ENCODE results near the gene SOX15.

SOX15 gene

DNA sequence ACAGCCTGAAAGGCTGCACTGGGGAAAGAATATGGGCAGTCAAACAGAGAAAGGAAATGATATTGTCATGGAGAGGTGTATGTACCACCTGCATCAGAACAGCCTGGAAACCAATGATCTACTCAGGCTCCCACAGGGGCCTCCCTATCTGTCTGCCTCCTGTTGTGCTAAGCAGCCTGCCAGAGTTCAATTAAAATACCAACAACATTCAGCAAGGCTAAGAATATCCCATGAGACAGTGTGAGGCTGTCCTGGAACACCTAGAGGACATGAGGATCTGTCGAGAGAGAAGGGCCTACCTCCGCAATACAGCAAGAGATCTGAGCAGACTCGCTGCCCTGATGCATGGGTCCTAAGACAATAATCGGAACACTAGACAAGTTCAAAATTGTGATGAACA, 16.4 kb upstream of the SOX15 start:
- FAIRE-seq, result no peak

DNA sequence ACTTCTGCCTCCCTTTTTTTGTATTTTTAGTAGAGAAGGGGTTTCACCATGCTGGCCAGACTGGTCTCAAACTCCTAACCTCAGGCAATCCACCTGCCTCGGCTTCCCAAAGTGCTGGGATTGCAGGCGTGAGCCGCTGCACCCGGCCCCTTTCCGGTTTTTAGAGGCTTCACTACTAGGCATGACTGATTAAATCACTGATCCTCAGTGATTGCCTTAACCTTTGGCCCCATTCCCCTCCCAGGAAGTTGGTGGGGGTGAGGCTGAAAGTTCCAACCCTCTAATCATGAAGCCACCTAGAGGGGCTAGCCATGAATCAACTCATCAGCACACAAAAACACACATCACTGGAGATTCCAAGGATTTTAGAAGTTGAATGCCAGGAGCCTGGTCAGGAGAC, 7.7 kb upstream of the SOX15 start:
- peak; percentile 28 for FAIRE-seq

DNA sequence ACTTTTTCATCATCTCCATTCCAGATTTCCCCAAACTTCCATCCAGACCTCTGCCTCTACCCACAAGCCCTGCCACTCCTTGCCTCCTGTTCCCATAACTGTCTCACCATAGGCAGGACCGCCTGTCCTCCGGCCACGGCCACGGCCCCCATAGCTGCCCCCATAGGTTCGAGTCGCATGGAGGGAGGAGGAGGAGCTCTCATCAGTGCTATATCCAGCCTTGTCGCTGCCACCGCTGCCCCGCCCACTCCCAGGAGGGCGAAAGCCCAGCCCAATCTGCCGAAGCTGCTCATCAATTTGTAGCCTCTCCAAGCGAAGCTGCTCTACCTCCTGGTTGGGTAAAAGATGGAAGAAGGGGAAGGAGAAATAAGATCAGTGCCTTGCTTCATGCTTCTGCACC, 3.4 kb upstream of the SOX15 start:
- no peak for FAIRE-seq

DNA sequence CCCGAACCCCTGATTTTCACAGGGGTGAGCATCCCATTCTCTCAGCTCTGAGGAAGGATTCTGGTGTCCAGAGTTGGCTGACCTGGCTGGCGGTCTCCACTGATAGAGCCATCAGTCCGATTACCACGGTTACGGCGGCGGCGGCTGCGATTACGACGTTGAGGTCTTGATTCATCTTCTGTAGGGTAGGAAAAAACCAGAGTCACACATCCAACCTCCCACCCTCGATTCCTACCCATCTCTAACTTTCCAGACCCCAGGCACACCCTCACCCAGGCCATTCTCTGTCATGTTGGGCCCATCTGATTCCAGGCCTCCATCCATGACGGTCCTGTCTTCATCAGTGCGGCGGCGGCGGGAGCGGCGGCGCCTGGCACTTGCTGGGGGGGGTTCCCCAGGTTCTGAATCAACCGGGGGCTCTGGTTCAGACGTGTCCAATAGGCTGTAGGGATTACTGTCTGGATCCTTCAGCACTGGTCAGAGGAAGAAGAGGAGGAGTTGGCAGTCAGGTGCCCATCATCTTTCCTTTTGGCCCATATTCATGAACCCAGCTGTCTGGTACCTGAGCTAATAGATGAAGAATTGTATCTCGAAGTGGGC, 2.6 kb upstream of the SOX15 start:
- FAIRE-seq, result no peak

DNA sequence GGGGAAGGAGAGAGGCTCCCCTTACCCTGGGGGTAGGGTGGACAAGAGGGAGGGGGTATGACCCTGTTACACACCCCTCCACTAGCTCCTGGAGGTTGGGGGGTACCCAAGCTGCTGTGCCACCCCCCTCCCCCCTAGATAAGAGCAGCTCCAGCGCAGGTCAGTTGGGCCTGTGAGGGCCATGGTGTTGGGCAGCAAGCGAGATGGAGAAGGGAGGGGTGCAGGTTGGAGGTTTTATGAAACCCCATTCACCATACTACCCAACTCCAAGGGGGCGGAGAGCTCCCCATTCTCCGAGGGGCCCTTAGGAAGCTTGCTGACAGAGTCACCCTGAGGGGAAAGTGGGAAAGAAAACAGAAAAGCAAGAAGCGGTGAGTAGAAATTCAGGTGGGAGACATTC, 1.7 kb upstream of the SOX15 start:
- no peak for FAIRE-seq

DNA sequence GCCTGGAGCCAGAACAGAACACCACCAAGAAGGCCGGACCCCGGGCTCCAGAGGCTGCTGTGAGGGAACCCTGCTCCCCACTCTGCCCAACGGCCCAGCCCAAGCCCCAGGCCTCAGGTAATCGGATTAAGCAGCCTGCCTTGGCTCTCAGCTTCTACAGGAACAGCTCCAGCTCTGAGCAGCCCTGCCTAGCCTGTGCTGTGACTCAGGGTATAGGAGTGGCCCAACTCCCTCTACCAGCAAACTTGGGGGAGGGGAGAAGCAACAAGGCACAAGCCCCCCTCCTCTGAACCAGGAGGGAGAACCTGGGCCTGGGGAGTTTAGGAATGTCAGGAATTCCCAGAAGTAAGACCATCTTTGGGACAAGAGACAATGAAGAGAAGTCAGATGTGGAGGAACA, 849 bp upstream of the SOX15 start:
- FAIRE-seq, result no peak

DNA sequence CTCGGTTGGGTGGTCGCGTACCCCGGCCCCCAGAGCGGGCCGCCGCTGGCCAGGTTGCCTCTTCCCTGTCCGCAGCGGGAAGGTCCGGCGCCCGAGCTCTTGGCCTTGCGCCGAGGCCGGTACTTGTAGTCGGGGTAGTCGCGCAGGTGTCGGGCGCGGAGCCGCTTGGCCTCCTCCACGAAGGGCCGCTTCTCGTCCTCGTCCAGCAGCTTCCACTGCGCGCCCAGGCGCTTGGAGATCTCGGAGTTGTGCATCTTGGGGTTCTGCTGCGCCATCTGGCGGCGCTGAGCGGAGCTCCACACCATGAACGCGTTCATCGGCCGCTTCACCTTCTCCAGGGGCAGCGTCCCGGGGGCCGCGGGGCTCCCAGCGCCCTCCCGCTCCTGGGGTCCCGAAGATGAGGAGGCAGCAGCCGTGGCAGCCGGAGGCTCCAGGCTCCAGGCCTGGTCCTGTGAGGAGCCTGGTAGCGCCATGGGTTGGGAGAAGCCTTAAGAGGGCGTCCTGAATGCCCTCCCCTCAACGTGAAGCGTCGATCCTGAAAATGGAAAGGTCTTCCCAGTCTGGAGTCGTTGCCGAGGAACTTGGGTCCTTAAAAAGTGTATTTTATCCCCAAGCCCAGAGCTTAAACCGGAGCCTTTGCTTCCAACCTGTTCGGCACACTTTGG, 558 bp downstream of the SOX15 start:
- no peak for FAIRE-seq

DNA sequence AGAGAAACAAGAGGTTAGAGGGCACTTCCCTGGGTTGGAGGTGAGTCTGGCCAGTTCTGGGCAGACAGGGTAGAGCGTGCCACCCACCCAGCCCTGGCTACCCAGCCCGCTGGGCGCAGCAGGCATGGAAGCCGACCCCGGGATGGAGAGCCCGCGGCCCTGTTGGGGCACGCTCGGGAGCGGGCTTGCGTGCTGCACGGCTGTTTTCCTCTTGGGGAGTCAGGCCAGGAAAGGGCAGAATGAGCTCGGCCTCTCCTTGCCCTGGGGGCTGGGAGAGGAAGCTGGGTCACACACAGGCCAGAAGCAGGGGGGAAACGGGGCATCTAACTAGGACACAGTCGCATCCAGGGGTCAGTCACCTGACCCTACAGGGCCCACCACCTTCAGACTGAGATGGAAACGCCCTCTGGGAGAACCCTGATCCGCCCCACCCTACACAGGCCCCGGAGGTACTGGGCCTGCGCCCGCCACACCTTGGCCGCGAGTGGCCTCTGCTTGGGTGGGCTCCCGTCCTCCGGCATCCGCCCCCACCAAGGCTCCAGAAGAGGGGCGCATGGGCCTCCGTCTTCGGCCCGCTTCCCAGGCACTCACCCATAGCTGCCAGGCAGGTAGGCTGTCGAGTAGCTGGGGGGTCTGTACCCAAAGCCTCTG, 1.2 kb downstream of the SOX15 start:
- FAIRE-seq, result no peak

DNA sequence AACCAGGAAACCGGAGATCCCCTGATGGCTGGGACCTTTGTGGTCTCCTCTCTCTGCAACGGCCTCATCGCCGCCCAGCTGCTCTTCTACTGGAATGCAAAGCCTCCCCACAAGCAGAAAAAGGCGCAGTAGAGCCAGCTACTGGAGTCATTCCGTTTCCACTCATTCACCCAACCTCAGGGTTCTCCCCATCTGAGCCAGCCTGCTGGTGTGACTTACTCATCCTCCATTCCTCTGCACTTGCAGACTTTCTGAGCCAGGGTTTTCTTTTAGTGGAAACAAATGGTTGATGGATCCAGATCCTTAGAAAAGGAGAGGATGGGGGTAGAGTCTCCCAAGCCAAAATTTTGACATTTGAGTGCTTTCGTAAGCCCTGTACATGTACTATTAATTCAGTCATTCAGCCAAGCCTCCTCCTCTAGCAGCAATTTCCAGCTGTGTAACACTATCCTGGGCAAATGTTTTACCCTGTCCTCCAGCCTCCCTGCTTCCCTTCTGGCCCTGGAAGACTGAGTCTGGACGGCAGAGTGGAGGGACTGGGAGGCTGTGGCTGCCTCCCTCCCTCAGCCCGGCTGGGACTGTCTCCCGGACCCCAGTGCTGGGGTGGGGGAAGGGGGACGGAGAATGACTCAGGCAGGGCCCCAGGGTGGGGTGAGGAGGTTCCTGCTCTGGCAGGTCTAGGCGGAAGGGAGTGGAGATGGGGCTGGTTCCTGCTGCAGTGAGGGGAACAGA, 2.3 kb downstream of the SOX15 start:
- FAIRE-seq, result no peak

DNA sequence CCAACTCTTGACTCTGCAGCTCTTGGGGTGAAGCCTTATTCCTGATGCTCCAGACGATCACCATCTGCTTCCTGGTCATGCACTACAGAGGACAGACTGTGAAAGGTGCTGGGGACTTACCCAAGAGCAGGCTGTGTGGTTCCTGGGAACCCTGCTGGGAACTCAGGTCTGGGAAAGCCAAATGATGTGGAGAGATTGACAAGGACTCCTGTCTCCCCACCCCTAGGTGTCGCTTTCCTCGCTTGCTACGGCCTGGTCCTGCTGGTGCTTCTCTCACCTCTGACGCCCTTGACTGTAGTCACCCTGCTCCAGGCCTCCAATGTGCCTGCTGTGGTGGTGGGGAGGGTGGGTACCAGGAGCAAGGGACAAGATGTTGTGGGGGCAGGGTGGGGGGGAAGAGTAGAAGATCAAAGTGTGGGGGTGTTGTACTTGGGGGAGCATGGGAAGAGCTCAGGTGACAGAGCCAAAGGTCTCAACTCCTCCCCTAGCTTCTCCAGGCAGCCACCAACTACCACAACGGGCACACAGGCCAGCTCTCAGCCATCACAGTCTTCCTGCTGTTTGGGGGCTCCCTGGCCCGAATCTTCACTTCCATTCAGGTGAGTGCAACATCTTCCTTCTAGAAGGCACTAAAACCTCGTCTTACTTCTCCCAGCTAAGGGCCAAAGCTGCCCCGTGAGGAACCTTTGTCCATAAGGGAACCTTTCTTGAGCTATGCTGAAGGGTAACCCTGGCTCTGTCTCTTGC, 3.0 kb downstream of the SOX15 start:
- FAIRE-seq, result no peak

DNA sequence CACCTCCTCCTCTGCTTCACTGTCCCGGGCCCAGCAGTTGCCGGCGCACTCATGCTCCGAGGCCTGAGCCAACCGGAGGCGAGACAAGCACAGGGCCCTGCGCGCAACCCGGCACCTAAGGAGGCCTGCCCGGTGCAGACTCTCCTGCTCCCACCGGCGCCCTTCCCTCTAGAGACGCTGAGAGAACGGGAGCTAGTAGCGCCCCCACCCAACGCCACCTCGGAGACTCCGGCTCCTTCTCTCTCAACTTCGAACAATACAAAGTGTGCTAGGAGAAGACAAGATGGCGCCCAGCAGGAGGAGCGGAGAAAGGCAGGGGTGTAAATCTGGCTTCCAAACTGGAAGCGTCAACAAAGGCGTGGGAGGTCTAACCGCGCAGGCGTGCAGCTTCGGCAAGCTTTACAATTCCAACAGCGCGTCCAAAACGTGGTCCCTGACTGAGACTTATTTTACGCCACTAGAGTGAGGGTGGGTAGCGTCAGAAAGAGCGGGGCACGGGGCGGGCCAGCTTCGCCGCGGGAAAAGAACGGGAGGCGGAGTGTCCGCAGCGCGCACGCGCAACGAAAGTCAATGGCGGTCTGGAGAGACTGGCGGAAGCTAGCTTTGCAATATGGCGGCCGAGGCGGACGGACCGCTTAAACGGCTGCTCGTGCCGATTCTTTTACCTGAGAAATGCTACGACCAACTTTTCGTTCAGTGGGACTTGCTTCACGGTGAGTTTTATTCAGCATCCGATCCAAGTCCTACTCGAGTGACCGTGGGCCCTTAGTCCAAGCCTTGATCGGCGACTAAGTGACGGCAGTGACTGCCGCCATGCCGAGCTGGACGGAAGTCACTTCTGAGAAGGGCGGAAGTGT, 6.4 kb downstream of the SOX15 start, which contains the start of gene MPDU1:
TSS of gene MPDU1 (plus strand) at position 600 of the 857 bp plus-strand sequence. CDS start at position 611, 11 bp downstream.
- peak; percentile 65 for FAIRE-seq

DNA sequence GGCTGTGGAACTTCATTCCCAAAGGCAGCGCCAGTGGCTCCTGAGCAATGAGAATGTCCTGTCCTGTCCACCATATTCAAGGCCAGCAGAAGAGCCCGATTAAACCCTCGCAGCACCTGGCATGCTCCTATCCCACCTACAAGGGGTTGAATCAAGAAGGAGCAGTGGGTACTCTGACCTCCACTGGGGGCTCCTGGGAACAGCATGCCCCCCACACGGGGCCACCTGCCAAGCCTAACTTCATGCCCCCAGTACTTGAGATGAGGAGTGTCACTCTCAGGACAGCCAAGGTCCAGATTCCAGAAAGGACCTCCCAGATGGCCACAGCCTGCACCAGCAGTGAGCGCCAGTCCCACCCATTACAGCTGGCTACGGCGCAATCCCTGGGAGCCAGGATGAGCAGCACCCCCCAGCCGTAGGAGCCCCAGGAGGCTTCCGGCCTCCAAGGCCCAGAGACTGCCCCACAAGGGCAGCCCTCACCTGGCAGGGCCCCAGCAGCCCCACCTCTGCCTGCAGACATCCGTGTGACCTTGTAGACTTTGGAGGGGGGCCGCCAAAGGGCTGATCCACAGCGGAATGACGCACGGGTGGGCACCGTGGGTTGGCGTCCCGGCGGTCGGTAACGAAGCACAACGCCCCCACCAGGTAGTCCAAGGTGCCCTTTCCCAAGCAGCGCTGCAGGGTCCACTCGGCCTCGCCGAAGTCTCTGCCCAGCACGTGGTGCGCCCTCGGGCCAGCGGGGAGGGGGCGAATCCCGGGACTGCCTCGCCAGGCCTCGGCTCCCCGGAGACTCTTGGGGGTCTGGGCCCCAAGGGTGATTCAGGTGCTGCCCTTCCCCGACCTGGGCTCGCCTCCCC, 7.3 kb downstream of the SOX15 start:
- FAIRE-seq, result no peak

DNA sequence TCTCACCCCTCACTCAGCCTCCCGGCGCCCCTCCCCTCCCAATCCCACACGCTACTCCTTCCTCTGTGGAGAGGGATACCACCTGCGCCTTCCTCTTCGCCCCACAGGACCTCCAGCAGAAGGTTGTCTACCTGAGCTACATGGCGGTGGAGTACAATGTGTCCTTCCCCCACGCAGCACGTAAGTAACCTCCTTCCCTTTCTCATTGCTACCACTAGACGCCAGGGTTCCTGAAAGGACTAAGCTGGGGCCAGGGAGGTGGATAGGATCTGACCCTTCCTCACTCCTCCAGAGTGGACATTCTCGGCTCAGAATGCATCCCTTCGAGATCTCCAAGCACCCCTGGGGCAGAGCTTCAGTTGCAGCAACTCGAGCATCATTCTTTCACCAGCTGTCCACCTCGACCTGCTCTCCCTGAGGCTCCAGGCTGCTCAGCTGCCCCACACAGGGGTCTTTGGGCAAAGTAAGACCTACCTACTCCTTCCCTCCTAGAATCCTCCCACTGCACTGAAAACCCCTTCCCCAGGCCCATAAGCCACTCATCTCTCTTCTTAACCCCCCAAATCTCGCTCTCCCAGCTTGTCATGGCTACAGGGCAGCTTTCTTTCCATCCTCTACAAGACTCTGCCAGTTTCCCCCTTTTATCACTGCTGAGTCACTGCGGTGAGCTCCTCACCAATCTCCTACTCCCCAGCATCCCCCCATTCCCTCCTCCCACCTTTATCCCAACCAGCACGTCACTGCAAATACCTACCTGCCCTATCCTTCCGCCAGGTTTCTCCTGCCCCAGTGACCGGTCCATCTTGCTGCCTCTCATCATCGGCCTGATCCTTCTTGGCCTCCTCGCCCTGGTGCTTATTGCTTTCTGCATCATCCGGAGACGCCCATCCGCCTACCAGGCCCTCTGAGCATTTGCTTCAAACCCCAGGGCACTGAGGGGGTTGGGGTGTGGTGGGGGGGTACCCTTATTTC, 9.0 kb downstream of the SOX15 start:
- no peak for FAIRE-seq

DNA sequence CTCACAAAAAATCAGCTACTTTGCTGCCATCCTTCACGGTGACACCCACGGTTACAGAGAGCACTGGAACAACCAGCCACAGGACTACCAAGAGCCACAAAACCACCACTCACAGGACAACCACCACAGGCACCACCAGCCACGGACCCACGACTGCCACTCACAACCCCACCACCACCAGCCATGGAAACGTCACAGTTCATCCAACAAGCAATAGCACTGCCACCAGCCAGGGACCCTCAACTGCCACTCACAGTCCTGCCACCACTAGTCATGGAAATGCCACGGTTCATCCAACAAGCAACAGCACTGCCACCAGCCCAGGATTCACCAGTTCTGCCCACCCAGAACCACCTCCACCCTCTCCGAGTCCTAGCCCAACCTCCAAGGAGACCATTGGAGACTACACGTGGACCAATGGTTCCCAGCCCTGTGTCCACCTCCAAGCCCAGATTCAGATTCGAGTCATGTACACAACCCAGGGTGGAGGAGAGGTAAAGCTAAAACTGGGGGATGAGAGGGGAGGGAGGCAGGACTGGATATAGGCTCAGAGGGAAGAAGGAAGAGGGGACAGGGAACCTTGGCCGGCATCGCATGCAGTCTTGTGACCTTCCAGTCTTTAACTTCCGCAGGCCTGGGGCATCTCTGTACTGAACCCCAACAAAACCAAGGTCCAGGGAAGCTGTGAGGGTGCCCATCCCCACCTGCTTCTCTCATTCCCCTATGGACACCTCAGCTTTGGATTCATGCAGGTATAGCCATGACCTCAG, 9.9 kb downstream of the SOX15 start:
- FAIRE-seq, result no peak

DNA sequence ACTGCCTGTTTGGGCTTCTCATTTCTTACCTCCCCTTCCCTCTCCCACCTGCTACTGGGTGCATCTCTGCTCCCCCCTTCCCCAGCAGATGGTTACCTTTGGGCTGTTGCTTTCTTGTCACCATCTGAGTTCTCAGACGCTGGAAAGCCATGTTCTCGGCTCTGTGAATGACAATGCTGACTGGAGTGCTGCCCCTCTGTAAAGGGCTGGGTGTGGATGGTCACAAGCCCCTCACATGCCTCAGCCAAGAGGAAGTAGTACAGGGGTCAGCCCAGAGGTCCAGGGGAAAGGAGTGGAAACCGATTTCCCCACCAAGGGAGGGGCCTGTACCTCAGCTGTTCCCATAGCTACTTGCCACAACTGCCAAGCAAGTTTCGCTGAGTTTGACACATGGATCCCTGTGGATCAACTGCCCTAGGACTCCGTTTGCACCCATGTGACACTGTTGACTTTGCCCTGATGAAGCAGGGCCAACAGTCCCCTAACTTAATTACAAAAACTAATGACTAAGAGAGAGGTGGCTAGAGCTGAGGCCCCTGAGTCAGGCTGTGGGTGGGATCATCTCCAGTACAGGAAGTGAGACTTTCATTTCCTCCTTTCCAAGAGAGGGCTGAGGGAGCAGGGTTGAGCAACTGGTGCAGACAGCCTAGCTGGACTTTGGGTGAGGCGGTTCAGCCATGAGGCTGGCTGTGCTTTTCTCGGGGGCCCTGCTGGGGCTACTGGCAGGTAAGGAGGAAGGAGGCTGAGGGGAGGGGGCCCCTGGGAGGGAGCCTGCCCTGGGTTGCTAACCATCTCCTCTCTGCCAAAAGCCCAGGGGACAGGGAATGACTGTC, 10.7 kb downstream of the SOX15 start, which contains the start of gene CD68:
TSS of gene CD68 (plus strand) at position 638 of the 833 bp plus-strand sequence. CDS start at position 678, 40 bp downstream.
- FAIRE-seq, result no peak

DNA sequence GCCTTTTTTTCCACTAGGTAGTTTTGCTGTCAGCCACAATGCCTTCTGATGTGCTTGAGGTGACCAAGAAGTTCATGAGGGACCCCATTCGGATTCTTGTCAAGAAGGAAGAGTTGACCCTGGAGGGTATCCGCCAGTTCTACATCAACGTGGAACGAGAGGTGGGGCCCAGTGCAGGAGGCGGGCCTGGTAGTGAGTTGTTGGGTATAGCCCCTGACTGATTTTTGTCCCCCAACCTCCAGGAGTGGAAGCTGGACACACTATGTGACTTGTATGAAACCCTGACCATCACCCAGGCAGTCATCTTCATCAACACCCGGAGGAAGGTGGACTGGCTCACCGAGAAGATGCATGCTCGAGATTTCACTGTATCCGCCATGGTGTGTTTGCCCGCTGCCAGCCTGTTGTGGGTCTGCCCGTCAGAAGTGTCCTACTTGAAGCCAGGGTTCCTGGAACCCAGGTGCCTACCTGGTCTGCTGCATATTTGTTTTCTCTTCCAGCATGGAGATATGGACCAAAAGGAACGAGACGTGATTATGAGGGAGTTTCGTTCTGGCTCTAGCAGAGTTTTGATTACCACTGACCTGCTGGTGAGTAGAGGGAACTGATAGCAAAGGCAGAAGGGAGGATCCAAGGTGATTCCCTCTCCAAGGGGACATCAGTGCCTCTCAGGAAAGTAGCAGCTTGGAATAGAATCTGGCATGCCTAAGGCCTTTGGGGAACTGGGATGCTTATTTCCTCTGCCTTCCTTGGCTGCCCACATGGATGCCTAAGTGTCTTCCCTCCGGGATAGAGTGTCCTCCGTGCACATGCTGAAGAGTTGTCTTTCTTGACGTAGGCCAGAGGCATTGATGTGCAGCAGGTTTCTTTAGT, 12.3 kb downstream of the SOX15 start:
- FAIRE-seq, result no peak

All from colon (tissue), 2 donors.